Memory B cell (primary cell): ENCODE results near the gene NOC4L.

Experiments used
- ATAC-seq: fragments of 150-1000 bp; cut with Tn5 transposase; 2 replicates; pipeline ENCODE4 v1.10.0; 2021; ENCODE audit warnings: low read depth, mild to moderate bottlenecking, moderate library complexity
- DNase-seq, 2 donors: peaks; one replicate each; pipeline ENCODE4 v3.0.0; 2022; ENCODE audit warnings: low spot score in 2 of 2
- H3K27ac Mint-ChIP-seq: one replicate; pipeline ENCODE4 v1.8.0; 2022; ENCODE audit warnings: mild to moderate bottlenecking, moderate library complexity, mixed read lengths
- H3K27me3 Mint-ChIP-seq: one replicate; pipeline ENCODE4 v1.8.0; 2022; ENCODE audit warnings: mixed read lengths
- H3K36me3 Mint-ChIP-seq: one replicate; pipeline ENCODE4 v1.8.0; 2022; ENCODE audit warnings: mild to moderate bottlenecking, mixed read lengths
- H3K4me1 Mint-ChIP-seq: one replicate; pipeline ENCODE4 v1.8.0; 2022; ENCODE audit warnings: mixed read lengths
- H3K4me3 Mint-ChIP-seq: one replicate; pipeline ENCODE4 v1.8.0; 2022; ENCODE audit warnings: mild to moderate bottlenecking, moderate library complexity, mixed read lengths
- H3K9me3 Mint-ChIP-seq: one replicate; pipeline ENCODE4 v1.8.0; 2022; ENCODE audit warnings: mixed read lengths

Gene NOC4L

DNA sequence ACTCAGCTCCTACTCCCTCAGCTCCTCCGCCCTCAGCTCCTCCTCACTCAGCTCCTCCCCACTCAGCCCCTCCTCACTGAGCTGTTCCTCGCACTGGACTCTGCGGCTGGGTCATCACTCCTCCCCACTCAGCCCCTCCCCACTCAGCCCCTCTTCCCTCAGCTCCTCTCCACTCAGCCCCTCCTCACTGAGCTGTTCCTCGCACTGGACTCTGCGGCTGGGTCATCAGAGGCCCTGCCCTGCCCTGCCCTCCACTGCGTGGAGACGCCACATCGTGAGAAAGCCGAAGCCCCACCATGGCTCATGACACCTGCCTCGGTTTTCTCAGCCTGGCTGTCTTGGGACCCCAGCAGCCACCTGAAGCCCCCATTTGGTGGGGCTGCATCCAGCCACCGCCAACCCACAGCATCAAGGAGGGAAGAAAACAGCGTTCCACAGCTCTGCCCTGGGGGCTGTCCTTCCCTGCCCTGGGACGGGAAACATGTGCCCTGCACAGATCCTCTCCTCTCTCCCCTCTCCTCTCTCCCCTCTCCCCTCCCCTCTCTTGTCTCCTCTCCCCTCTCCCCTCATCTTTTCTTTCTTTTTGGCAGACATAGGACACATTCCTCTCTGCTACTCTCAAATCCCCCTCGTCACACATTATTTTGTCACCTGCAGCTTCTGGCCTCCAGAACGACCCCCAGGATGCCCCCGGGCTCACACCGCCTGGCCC lies 17.7 kb downstream of the NOC4L start:
- peaks cover 17% of the 10 kb centered on the region for H3K4me1 Mint-ChIP-seq
- no peak overlapping the region for H3K4me3 Mint-ChIP-seq
- H3K27me3 Mint-ChIP-seq, result peaks cover 15% of the 10 kb centered on the region
- H3K36me3 Mint-ChIP-seq, result peaks cover 5% of the 10 kb centered on the region
- ATAC-seq (no peak), DNase-seq (no peak)
- H3K9me3 Mint-ChIP-seq, result peaks cover 11% of the 10 kb centered on the region
- peak overlapping the region; percentile 30 for H3K27ac Mint-ChIP-seq

- Mint-ChIP-seq H3K4me3 (no peak overlapping the region), H3K36me3 (peaks cover 6% of the 10 kb centered on the region), H3K27ac (no peak overlapping the region), H3K9me3 (peaks cover 13% of the 10 kb centered on the region), H3K27me3 (peaks cover 17% of the 10 kb centered on the region), H3K4me1 (peaks cover 18% of the 10 kb centered on the region)
- ATAC-seq, result no peak
- DNase-seq, result no peak
Observed at GRCh38 chr12:132162508-132163031, 18.3 kb downstream of the NOC4L start.

GRCh38 chr12:132163041-132163910 lies 19.0 kb downstream of the NOC4L start:
- Mint-ChIP-seq H3K9me3 (peaks cover 13% of the 10 kb centered on the region), H3K4me3 (no peak overlapping the region), H3K36me3 (peaks cover 6% of the 10 kb centered on the region), H3K4me1 (peaks cover 18% of the 10 kb centered on the region), H3K27me3 (peaks cover 17% of the 10 kb centered on the region), H3K27ac (no peak overlapping the region)
- ATAC-seq, result no peak
- no peak for DNase-seq

DNA sequence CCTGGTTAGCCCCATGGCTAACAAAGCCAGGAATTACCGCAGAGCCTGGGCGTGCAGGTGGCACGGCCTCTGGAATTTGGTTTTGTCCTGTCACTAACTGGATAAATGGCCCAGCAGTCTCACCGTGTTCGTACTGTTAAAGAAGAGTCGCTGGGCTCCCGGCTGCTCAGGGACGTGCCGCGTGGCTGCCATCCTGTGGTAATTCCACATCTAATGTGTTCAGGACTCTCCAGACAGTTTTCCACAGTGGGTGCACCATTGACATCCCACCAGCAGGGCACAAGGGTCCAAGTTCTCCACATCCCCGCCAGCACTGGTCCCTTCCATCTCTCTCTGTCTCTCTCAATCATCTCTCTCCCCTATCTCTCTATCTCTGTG lies 19.6 kb downstream of the NOC4L start:
- Mint-ChIP-seq H3K36me3 (peaks cover 6% of the 10 kb centered on the region), H3K27me3 (peaks cover 17% of the 10 kb centered on the region), H3K9me3 (peaks cover 13% of the 10 kb centered on the region), H3K4me1 (peaks cover 18% of the 10 kb centered on the region), H3K4me3 (no peak overlapping the region), H3K27ac (no peak overlapping the region)
- DNase-seq (no peak), ATAC-seq (no peak)

GRCh38 chr12:132164426-132164825 lies 20.2 kb downstream of the NOC4L start:
- Mint-ChIP-seq H3K27me3 (peaks cover 17% of the 10 kb centered on the region), H3K9me3 (peaks cover 13% of the 10 kb centered on the region), H3K27ac (no peak overlapping the region), H3K36me3 (peaks cover 6% of the 10 kb centered on the region), H3K4me1 (peaks cover 18% of the 10 kb centered on the region), H3K4me3 (no peak overlapping the region)
- no peak for DNase-seq
- no peak for ATAC-seq

DNA sequence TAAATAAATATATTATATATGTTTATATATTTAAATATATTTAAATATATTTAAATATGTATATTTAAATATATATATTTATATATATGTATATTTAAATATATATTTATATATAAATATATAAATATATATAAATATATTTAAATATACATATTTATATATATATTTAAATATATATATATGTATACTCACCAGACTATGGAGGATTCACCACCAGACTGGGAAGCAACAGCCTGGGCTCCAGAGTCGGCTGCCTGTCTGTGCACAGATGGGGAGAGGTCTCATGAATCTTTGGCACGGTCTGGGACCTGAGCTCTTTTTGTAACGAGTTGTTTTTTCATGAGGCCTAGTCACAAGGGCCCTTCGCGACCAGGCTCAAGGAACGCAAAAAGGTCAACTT lies 21.3 kb downstream of the NOC4L start:
- no peak for DNase-seq
- Mint-ChIP-seq H3K9me3 (peaks cover 13% of the 10 kb centered on the region), H3K36me3 (peaks cover 6% of the 10 kb centered on the region), H3K4me3 (no peak overlapping the region), H3K27ac (no peak overlapping the region), H3K4me1 (peaks cover 18% of the 10 kb centered on the region), H3K27me3 (peaks cover 17% of the 10 kb centered on the region)
- no peak for ATAC-seq

GRCh38 chr12:132166093-132166492 lies 21.8 kb downstream of the NOC4L start:
- no peak overlapping the region for H3K27ac Mint-ChIP-seq
- ATAC-seq (no peak), DNase-seq (no peak)
- H3K9me3 Mint-ChIP-seq, result peaks cover 13% of the 10 kb centered on the region
- no peak overlapping the region for H3K4me3 Mint-ChIP-seq
- H3K36me3 Mint-ChIP-seq, result peaks cover 6% of the 10 kb centered on the region
- H3K4me1 Mint-ChIP-seq, result peaks cover 18% of the 10 kb centered on the region
- H3K27me3 Mint-ChIP-seq, result peaks cover 17% of the 10 kb centered on the region

- H3K27ac Mint-ChIP-seq, result no peak overlapping the region
- peaks cover 13% of the 10 kb centered on the region for H3K9me3 Mint-ChIP-seq
- peaks cover 17% of the 10 kb centered on the region for H3K27me3 Mint-ChIP-seq
- no peak for ATAC-seq
- peaks cover 18% of the 10 kb centered on the region for H3K4me1 Mint-ChIP-seq
- peaks cover 6% of the 10 kb centered on the region for H3K36me3 Mint-ChIP-seq
- H3K4me3 Mint-ChIP-seq, result no peak overlapping the region
- no peak for DNase-seq
Observed at GRCh38 chr12:132166801-132167591, 22.7 kb downstream of the NOC4L start.

DNA sequence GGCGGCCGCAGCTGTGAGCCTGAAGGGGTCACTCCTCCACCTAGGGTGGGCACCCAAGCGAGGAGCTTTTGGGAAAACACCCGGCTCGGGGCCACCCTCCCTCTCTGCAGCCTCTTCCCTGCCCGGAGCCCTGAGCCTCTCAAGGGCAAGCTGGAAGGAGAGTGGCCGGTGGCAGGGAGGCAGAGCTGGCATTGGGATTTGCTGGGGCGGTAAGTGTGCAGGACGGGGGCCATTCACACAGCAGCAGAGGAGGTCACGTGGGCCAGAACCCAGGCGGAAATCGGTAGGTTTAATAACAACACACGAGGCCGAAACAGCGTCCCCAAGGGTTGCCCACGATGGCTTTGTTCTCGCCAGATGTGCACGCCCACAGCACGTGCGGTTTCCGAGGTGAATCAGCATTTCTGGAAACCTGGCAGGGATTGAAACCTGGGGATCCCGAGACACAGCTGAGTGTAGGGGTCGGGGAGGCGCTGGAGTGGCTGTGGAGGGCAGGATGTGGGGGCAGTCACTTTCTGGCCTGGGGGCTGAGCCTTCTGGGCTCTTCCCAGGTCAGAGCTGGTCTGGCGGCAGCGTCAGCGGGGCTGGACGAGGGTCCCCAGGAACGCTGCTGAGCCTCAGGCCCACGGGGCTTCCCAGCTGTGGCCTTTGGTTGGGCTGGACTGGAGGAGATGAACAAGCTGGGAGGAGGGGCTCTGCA lies 23.5 kb downstream of the NOC4L start:
- H3K27me3 Mint-ChIP-seq, result peaks cover 22% of the 10 kb centered on the region
- H3K9me3 Mint-ChIP-seq, result peaks cover 11% of the 10 kb centered on the region
- H3K4me3 Mint-ChIP-seq, result no peak overlapping the region
- peaks cover 6% of the 10 kb centered on the region for H3K36me3 Mint-ChIP-seq
- ATAC-seq (no peak), DNase-seq (no peak)
- H3K27ac Mint-ChIP-seq, result no peak overlapping the region
- peaks cover 18% of the 10 kb centered on the region for H3K4me1 Mint-ChIP-seq

GRCh38 chr12:132168311-132169031 lies 24.2 kb downstream of the NOC4L start:
- peaks cover 11% of the 10 kb centered on the region for H3K9me3 Mint-ChIP-seq
- DNase-seq, result no peak
- no peak overlapping the region for H3K27ac Mint-ChIP-seq
- no peak for ATAC-seq
- peaks cover 21% of the 10 kb centered on the region for H3K4me1 Mint-ChIP-seq
- peaks cover 6% of the 10 kb centered on the region for H3K36me3 Mint-ChIP-seq
- H3K27me3 Mint-ChIP-seq, result peaks cover 26% of the 10 kb centered on the region
- no peak overlapping the region for H3K4me3 Mint-ChIP-seq

GRCh38 chr12:132169376-132169775 lies 25.1 kb downstream of the NOC4L start:
- H3K4me3 Mint-ChIP-seq, result no peak overlapping the region
- peaks cover 23% of the 10 kb centered on the region for H3K27me3 Mint-ChIP-seq
- DNase-seq (no peak), ATAC-seq (no peak)
- H3K9me3 Mint-ChIP-seq, result peaks cover 11% of the 10 kb centered on the region
- H3K27ac Mint-ChIP-seq, result no peak overlapping the region
- peaks cover 6% of the 10 kb centered on the region for H3K36me3 Mint-ChIP-seq
- H3K4me1 Mint-ChIP-seq, result peaks cover 19% of the 10 kb centered on the region

- no peak for DNase-seq
- H3K27me3 Mint-ChIP-seq, result peaks cover 21% of the 10 kb centered on the region
Observed at GRCh38 chr12:132170094-132170636, 25.9 kb downstream of the NOC4L start.

More at GRCh38 chr12:132170094-132170636, 25.9 kb downstream of the NOC4L start:
- no peak overlapping the region for H3K27ac Mint-ChIP-seq
- peaks cover 6% of the 10 kb centered on the region for H3K36me3 Mint-ChIP-seq
- H3K4me3 Mint-ChIP-seq, result no peak overlapping the region
- H3K4me1 Mint-ChIP-seq, result peaks cover 17% of the 10 kb centered on the region
- peaks cover 11% of the 10 kb centered on the region for H3K9me3 Mint-ChIP-seq
- ATAC-seq, result no peak
